Liver (tissue), 3 donors: ENCODE results near the gene PLXNA2.

Source experiments
- CTCF ChIP-seq: fragments of 150-350 bp; IDR thresholded peaks from 2 replicates; pipeline ENCODE4 v1.5.1; 2017; ENCODE audit warnings: improper control_type of control experiment, low read depth, low read length; ENCODE audit not compliant: missing input control
- GABPA ChIP-seq, 2 donors: IDR thresholded peaks in 1 of 2; conservative IDR thresholded peaks in 1 of 2; 2 replicates each; pipeline ENCODE4 v1.6.1; 2016; ENCODE audit warnings: antibody characterized with exemption in 2 of 2, mild to moderate bottlenecking in 1 of 2, moderate library complexity in 1 of 2
- HNF4G ChIP-seq: IDR thresholded peaks from 2 replicates; pipeline ENCODE4 v1.6.1; 2016; ENCODE audit warnings: antibody characterized with exemption
- RAD21 ChIP-seq, 2 donors: IDR thresholded peaks; 2 replicates each; pipeline ENCODE4 v1.6.1; 2016; ENCODE audit warnings: antibody characterized with exemption in 2 of 2, mild to moderate bottlenecking in 2 of 2
- REST ChIP-seq: IDR thresholded peaks from 2 replicates; pipeline ENCODE4 v1.6.1; 2016; ENCODE audit warnings: antibody characterized with exemption, mild to moderate bottlenecking
- donor health status: healthy.
- donor health status: healthy.

GRCh38 chr1:208117826-208118225 is 126.4 kb downstream of the PLXNA2 start:
- TF ChIP-seq CTCF: no peak
- TF ChIP-seq REST: no peak
- TF ChIP-seq RAD21 (IDR thresholded peaks at IDR 0.05): no peak
- TF ChIP-seq GABPA (IDR thresholded peaks at IDR 0.05 in 1 of 2, conservative IDR thresholded peaks at IDR 0.05 in 1 of 2): no peak
- no peak for TF ChIP-seq HNF4G
